SK-N-MC (cell line): ENCODE measurements around the gene CXCL14.

Experiments
- EZH2 ChIP-seq: fragments of 200-600 bp; sonication (generic); IDR thresholded peaks from one replicate; pipeline ENCODE4 v1.6.1; 2017; ENCODE audit warnings: antibody characterized with exemption
- FOXP2 ChIP-seq: optimal IDR thresholded peaks from 2 replicates; pipeline ENCODE3; 2011; ENCODE audit warnings: mild to moderate bottlenecking, moderate library complexity; ENCODE audit not compliant: insufficient read depth; ENCODE audit errors: extremely low read length, control extremely low read depth
- POLR2AphosphoS5 ChIP-seq: IDR thresholded peaks from 2 replicates; pipeline ENCODE4 v1.6.1; 2012; ENCODE audit warnings: mild to moderate bottlenecking, low read depth, low read length, borderline replicate concordance

DNA sequence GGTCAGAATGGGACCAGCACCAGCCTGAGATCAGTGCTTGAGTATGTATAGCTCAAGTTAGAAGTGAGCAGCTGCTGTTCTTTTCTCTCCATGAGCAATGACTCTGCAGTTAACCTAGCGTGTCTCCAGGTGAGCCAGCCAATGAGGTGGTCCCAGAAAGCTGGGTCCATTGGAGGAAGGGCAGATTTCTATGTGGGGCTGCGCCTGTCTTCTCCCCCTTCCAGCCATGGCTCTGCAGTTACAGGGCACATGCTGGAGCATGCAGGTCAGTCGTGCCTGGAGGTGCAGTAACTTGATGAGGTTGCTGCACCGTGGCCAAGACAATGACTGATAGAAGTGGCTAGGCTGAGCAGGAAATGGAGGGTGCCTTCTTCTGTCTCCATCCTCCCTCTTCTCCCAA is 29.6 kb upstream of the CXCL14 start:
- TF ChIP-seq POLR2AphosphoS5 (no peak), EZH2 (no peak), FOXP2 (no peak)
